IPS-18a (cell line): Measurements from ENCODE around the gene M1AP.

ENCODE experiments used
- H3K27ac ChIP-seq: one replicate; pipeline ENCODE4 v1.5.1; 2013; ENCODE audit warnings: low read length
- H3K27me3 ChIP-seq: one replicate; pipeline ENCODE4 v1.6.1; 2013; ENCODE audit warnings: mild to moderate bottlenecking, low read length; ENCODE audit not compliant: control insufficient read depth, insufficient read depth
- H3K36me3 ChIP-seq: one replicate; pipeline ENCODE4 v1.6.1; 2013; ENCODE audit warnings: low read depth, low read length; ENCODE audit not compliant: control insufficient read depth
- H3K4me1 ChIP-seq: one replicate; pipeline ENCODE4 v1.6.1; 2013; ENCODE audit warnings: low read depth, low read length; ENCODE audit not compliant: control insufficient read depth
- H3K4me3 ChIP-seq: one replicate; pipeline ENCODE4 v1.5.1; 2013; ENCODE audit warnings: low read length
- H3K9ac ChIP-seq: one replicate; pipeline ENCODE4 v1.6.1; 2013; ENCODE audit warnings: mild to moderate bottlenecking, low read length, moderate library complexity
- H3K9me3 ChIP-seq: one replicate; pipeline ENCODE4 v1.6.1; 2013; ENCODE audit warnings: low read depth, low read length; ENCODE audit not compliant: control insufficient read depth

The M1AP gene

GRCh38 chr2:74587664-74588277 is 60.4 kb downstream of the M1AP start:
- Histone ChIP-seq H3K36me3 (no peaks in the 10 kb centered on the region), H3K4me1 (no peaks in the 10 kb centered on the region), H3K27me3 (no peaks in the 10 kb centered on the region), H3K9me3 (no peaks in the 10 kb centered on the region), H3K4me3 (no peak overlapping the region), H3K9ac (no peak overlapping the region), H3K27ac (no peak overlapping the region)

- Histone ChIP-seq H3K9me3 (no peaks in the 10 kb centered on the region), H3K4me1 (no peaks in the 10 kb centered on the region), H3K27ac (no peak overlapping the region), H3K36me3 (no peaks in the 10 kb centered on the region), H3K9ac (no peak overlapping the region), H3K27me3 (no peaks in the 10 kb centered on the region), H3K4me3 (no peak overlapping the region)
Observed at GRCh38 chr2:74585406-74586185, 62.5 kb downstream of the M1AP start.

- no peaks in the 10 kb centered on the region for H3K27me3 ChIP-seq
- H3K9me3 ChIP-seq = no peaks in the 10 kb centered on the region
- H3K9ac ChIP-seq = no peak overlapping the region
- no peaks in the 10 kb centered on the region for H3K36me3 ChIP-seq
- H3K4me3 ChIP-seq = no peak overlapping the region
- no peak overlapping the region for H3K27ac ChIP-seq
- H3K4me1 ChIP-seq = no peaks in the 10 kb centered on the region
Observed at GRCh38 chr2:74584088-74584645, 64.0 kb downstream of the M1AP start.

GRCh38 chr2:74583504-74583903 is 64.6 kb downstream of the M1AP start:
- no peak overlapping the region for H3K9ac ChIP-seq
- H3K9me3 ChIP-seq = no peaks in the 10 kb centered on the region
- H3K4me1 ChIP-seq = no peaks in the 10 kb centered on the region
- no peak overlapping the region for H3K4me3 ChIP-seq
- no peak overlapping the region for H3K27ac ChIP-seq
- H3K27me3 ChIP-seq = no peaks in the 10 kb centered on the region
- no peaks in the 10 kb centered on the region for H3K36me3 ChIP-seq

- Histone ChIP-seq H3K9ac (no peak overlapping the region), H3K4me3 (no peak overlapping the region), H3K27ac (no peak overlapping the region), H3K27me3 (no peaks in the 10 kb centered on the region), H3K4me1 (no peaks in the 10 kb centered on the region), H3K9me3 (no peaks in the 10 kb centered on the region), H3K36me3 (no peaks in the 10 kb centered on the region)
Observed at GRCh38 chr2:74582184-74582583, 65.9 kb downstream of the M1AP start.

- Histone ChIP-seq H3K27me3 (peaks cover 5% of the 10 kb centered on the region), H3K9ac (no peak overlapping the region), H3K36me3 (no peaks in the 10 kb centered on the region), H3K27ac (no peak overlapping the region), H3K4me1 (no peaks in the 10 kb centered on the region), H3K9me3 (no peaks in the 10 kb centered on the region), H3K4me3 (no peak overlapping the region)
Observed at GRCh38 chr2:74581463-74581862, 66.7 kb downstream of the M1AP start.

GRCh38 chr2:74578408-74578807 is 69.7 kb downstream of the M1AP start:
- Histone ChIP-seq H3K27ac (no peak overlapping the region), H3K4me3 (no peak overlapping the region), H3K9ac (no peak overlapping the region), H3K36me3 (no peaks in the 10 kb centered on the region), H3K4me1 (no peaks in the 10 kb centered on the region), H3K9me3 (no peaks in the 10 kb centered on the region), H3K27me3 (peaks cover 18% of the 10 kb centered on the region)

GRCh38 chr2:74577448-74577847 is 70.7 kb downstream of the M1AP start:
- no peak overlapping the region for H3K27ac ChIP-seq
- H3K4me3 ChIP-seq = no peak overlapping the region
- no peak overlapping the region for H3K9ac ChIP-seq
- no peaks in the 10 kb centered on the region for H3K9me3 ChIP-seq
- H3K4me1 ChIP-seq = no peaks in the 10 kb centered on the region
- no peaks in the 10 kb centered on the region for H3K36me3 ChIP-seq
- H3K27me3 ChIP-seq = peaks cover 18% of the 10 kb centered on the region

- H3K36me3 ChIP-seq = no peaks in the 10 kb centered on the region
- no peaks in the 10 kb centered on the region for H3K4me1 ChIP-seq
- no peak overlapping the region for H3K9ac ChIP-seq
- H3K27ac ChIP-seq = no peak overlapping the region
- peaks cover 18% of the 10 kb centered on the region for H3K27me3 ChIP-seq
- H3K4me3 ChIP-seq = no peak overlapping the region
- no peaks in the 10 kb centered on the region for H3K9me3 ChIP-seq
Observed at GRCh38 chr2:74576863-74577229, 71.3 kb downstream of the M1AP start.

- Histone ChIP-seq H3K9ac (no peak overlapping the region), H3K27ac (no peak overlapping the region), H3K4me3 (no peak overlapping the region), H3K9me3 (no peaks in the 10 kb centered on the region), H3K4me1 (no peaks in the 10 kb centered on the region), H3K27me3 (peaks cover 18% of the 10 kb centered on the region), H3K36me3 (no peaks in the 10 kb centered on the region)
Observed at GRCh38 chr2:74576211-74576862, 71.8 kb downstream of the M1AP start.

GRCh38 chr2:74575320-74575719 is 72.8 kb downstream of the M1AP start:
- no peak overlapping the region for H3K27ac ChIP-seq
- no peaks in the 10 kb centered on the region for H3K4me1 ChIP-seq

More at GRCh38 chr2:74575320-74575719, 72.8 kb downstream of the M1AP start:
- no peak overlapping the region for H3K4me3 ChIP-seq
- H3K27me3 ChIP-seq = peaks cover 23% of the 10 kb centered on the region
- no peaks in the 10 kb centered on the region for H3K36me3 ChIP-seq
- H3K9me3 ChIP-seq = no peaks in the 10 kb centered on the region
- no peak overlapping the region for H3K9ac ChIP-seq
